Astrocyte (in vitro differentiated cells and primary cell): ENCODE data around the gene CABLES2. TPM values are rescaled to one million over a fixed set of nuclear protein-coding genes. Genes with fewer than 3 reads are reported as not detected.

Experiments
- DNase-seq: peaks from one replicate; pipeline ENCODE4 v3.0.0-alpha.2; 2010; ENCODE audit warnings: low read depth
- FAIRE-seq: peaks from 2 replicates; lab custom pipeline; 2011; peaks lifted over from hg19 to GRCh38; lab: Jason Lieb, UNC
- H2AFZ ChIP-seq: 2 replicates; pipeline ENCODE4 v1.6.0; 2012; ENCODE audit warnings: low read depth, low read length, inconsistent platforms
- H3K27ac ChIP-seq: 2 replicates; pipeline ENCODE4 v1.5.1; 2011; ENCODE audit warnings: low read depth, low read length, inconsistent platforms
- H3K27me3 ChIP-seq: 2 replicates; pipeline ENCODE4 v1.6.0; 2011; ENCODE audit warnings: low read length, inconsistent platforms; ENCODE audit not compliant: insufficient read depth
- H3K36me3 ChIP-seq: 2 replicates; pipeline ENCODE4 v1.5.1; 2011; ENCODE audit warnings: low read length, inconsistent platforms; ENCODE audit not compliant: insufficient read depth
- H3K4me1 ChIP-seq: 2 replicates; pipeline ENCODE4 v1.5.1; 2011; ENCODE audit warnings: low read length, inconsistent platforms; ENCODE audit not compliant: insufficient read depth
- H3K4me2 ChIP-seq: 2 replicates; pipeline ENCODE4 v1.6.0; 2012; ENCODE audit warnings: low read length, inconsistent platforms
- H3K4me3 ChIP-seq: 2 replicates; pipeline ENCODE4 v1.5.1; 2011; ENCODE audit warnings: low read depth, mild to moderate bottlenecking, low read length, inconsistent platforms; ENCODE audit not compliant: insufficient read depth
- H3K79me2 ChIP-seq: 2 replicates; pipeline ENCODE4 v1.6.0; 2012; ENCODE audit warnings: mild to moderate bottlenecking, low read length, inconsistent platforms; ENCODE audit not compliant: insufficient read depth
- H3K9ac ChIP-seq: 2 replicates; pipeline ENCODE4 v1.6.0; 2012; ENCODE audit warnings: mild to moderate bottlenecking, low read length, inconsistent platforms
- H3K9me3 ChIP-seq: 2 replicates; pipeline ENCODE4 v1.5.1; 2012; ENCODE audit warnings: low read depth, mild to moderate bottlenecking, low read length, inconsistent platforms; ENCODE audit not compliant: insufficient read depth
- H4K20me1 ChIP-seq: 2 replicates; pipeline ENCODE4 v1.6.0; 2012; ENCODE audit warnings: low read length, inconsistent platforms; ENCODE audit not compliant: insufficient read depth
- H3K27ac Mint-ChIP-seq: one replicate; pipeline ENCODE4 v1.8.0; 2021; ENCODE audit warnings: mild to moderate bottlenecking, mixed read lengths; ENCODE audit not compliant: unreplicated experiment
- H3K27me3 Mint-ChIP-seq: one replicate; pipeline ENCODE4 v1.8.0; 2021; ENCODE audit warnings: low read depth, mixed read lengths; ENCODE audit not compliant: unreplicated experiment
- H3K36me3 Mint-ChIP-seq: one replicate; pipeline ENCODE4 v1.8.0; 2021; ENCODE audit warnings: low read depth, mixed read lengths; ENCODE audit not compliant: unreplicated experiment
- H3K4me1 Mint-ChIP-seq: one replicate; pipeline ENCODE4 v1.8.0; 2021; ENCODE audit warnings: low read depth, mixed read lengths; ENCODE audit not compliant: unreplicated experiment
- H3K4me3 Mint-ChIP-seq: one replicate; pipeline ENCODE4 v1.8.0; 2021; ENCODE audit warnings: mild to moderate bottlenecking, moderate library complexity, mixed read lengths; ENCODE audit not compliant: unreplicated experiment
- H3K9me3 Mint-ChIP-seq: one replicate; pipeline ENCODE4 v1.8.0; 2021; ENCODE audit warnings: mild to moderate bottlenecking, mixed read lengths; ENCODE audit not compliant: unreplicated experiment
- EZH2 ChIP-seq: IDR thresholded peaks from 2 replicates; pipeline ENCODE4 v1.6.1; 2012; ENCODE audit warnings: mild to moderate bottlenecking, low read length, inconsistent platforms; ENCODE audit not compliant: insufficient read depth
- total RNA-seq: library from RNA; stranded (reverse); gene quantifications from 2 replicates; pipeline ENCODE4 v1.2.1, GENCODE V29; 2021
- TF ChIP-seq, protein P1 (sequence below): IDR thresholded peaks from 2 replicates; pipeline ENCODE4 v1.5.1; 2011; ENCODE audit warnings: low read depth, mild to moderate bottlenecking, inconsistent platforms, low read length, moderate library complexity; ENCODE audit not compliant: insufficient read depth

The CABLES2 gene
- total RNA-seq, 1 donor from 2014 or later, result 4.4 TPM

DNA sequence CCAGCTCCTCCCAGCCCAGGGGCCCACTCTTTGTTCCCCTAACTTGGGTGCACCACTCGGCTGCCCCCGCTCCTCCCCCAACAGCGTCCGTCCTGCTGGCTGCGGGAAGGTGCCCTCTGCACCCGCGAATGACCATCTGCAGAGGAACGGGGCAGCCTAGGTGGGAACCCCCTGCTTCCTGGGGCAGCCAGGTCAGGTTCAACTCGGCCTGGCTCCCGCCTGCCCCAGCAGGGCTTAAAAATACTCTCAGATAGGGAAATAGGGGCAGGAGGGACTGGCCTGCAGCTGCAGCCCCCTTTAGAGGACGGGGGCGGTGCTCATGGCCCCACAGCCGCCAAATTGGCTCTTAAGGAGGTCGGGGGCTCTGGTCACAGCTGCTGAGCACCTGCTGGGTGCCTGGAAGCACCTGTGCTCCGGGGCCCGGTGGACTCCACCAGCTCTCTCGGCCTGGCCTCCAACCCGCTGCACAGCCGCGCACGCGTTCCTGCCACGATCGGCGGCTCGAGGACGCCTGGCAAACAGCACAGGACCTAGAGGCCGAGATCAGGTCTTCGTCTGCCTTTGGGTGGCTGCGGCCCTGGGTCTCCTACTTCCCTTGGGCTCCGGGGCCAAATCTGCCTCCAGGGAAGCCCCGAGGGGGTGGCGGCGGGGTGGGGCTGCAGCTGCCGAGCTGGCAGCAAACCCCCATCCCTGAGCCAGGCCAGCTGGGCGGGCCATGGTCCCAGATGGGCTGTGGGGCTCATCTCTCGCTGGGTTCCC, 39.3 kb downstream of the CABLES2 start:
- H3K36me3 ChIP-seq, result no peaks in the 10 kb centered on the region
- DNase-seq (no peak), FAIRE-seq (no peak)
- H3K27ac ChIP-seq, result no peak overlapping the region
- H3K9ac ChIP-seq, result no peak overlapping the region
- Mint-ChIP-seq H3K36me3 (no peaks in the 10 kb centered on the region), H3K9me3 (no peaks in the 10 kb centered on the region), H3K4me3 (peak overlapping the region; percentile 45), H3K4me1 (peaks cover 20% of the 10 kb centered on the region), H3K27ac (no peak overlapping the region), H3K27me3 (no peaks in the 10 kb centered on the region)
- peaks cover 45% of the 10 kb centered on the region for H4K20me1 ChIP-seq
- no peaks in the 10 kb centered on the region for H3K9me3 ChIP-seq
- peaks cover 57% of the 10 kb centered on the region for H3K4me1 ChIP-seq
- H2AFZ ChIP-seq, result no peak overlapping the region
- TF ChIP-seq, protein P1, sequence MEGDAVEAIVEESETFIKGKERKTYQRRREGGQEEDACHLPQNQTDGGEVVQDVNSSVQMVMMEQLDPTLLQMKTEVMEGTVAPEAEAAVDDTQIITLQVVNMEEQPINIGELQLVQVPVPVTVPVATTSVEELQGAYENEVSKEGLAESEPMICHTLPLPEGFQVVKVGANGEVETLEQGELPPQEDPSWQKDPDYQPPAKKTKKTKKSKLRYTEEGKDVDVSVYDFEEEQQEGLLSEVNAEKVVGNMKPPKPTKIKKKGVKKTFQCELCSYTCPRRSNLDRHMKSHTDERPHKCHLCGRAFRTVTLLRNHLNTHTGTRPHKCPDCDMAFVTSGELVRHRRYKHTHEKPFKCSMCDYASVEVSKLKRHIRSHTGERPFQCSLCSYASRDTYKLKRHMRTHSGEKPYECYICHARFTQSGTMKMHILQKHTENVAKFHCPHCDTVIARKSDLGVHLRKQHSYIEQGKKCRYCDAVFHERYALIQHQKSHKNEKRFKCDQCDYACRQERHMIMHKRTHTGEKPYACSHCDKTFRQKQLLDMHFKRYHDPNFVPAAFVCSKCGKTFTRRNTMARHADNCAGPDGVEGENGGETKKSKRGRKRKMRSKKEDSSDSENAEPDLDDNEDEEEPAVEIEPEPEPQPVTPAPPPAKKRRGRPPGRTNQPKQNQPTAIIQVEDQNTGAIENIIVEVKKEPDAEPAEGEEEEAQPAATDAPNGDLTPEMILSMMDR, result no peak
- peak; percentile 82 for TF ChIP-seq EZH2
- H3K27me3 ChIP-seq, result no peaks in the 10 kb centered on the region
- peaks cover 14% of the 10 kb centered on the region for H3K79me2 ChIP-seq
- peak overlapping the region; percentile 79 for H3K4me2 ChIP-seq
- H3K4me3 ChIP-seq, result no peak overlapping the region

DNA sequence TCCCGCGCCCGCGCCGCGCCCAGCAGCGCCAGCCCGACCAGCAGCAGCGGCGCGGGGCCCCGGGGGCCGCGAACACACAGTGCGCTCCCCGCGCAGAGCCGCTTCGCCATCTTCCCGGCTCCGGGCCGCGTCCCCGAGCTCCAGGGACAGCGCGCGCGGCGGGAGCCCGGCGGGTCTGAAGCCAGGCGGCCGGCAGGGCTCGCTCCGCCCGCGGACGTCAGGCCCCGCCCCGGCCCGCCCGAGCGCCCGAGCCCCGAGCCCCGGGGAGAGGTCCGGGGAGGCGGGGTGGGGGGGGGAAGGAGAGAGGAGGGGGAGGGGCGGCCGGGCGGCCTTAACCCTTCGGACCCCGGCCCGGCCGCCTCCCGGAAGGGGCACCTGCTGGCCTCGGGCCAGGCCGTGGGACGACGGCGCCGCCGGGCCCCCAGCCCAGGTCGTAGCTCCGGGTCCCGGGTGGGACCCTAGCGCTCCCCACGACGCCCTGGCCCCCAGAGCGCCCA, 39.9 kb downstream of the CABLES2 start, which contains the start of gene LAMA5:
Gene LAMA5 (minus strand): TSS at position 177 of the 497 bp plus-strand sequence. CDS start 67 bp downstream, at position 110.
- peaks cover 22% of the 10 kb centered on the region for H3K4me1 Mint-ChIP-seq
- TF ChIP-seq, protein P1, result no peak
- no peak for TF ChIP-seq EZH2
- H3K4me3 ChIP-seq, result peak within 1 kb of the TSS; percentile 59
- DNase-seq (no peak), FAIRE-seq (no peak)
- peak within 1 kb of the TSS; percentile 71 for H3K9ac ChIP-seq
- no peaks in the 10 kb centered on the region for H3K9me3 Mint-ChIP-seq
- peaks cover 14% of the 10 kb centered on the region for H3K79me2 ChIP-seq
- peak within 1 kb of the TSS; percentile 79 for H3K4me2 ChIP-seq
- no peak within 1 kb of the TSS for H3K27ac Mint-ChIP-seq
- H3K36me3 ChIP-seq, result no peaks in the 10 kb centered on the region
- H3K4me3 Mint-ChIP-seq, result peak within 1 kb of the TSS; percentile 77
- no peaks in the 10 kb centered on the region for H3K36me3 Mint-ChIP-seq
- H2AFZ ChIP-seq, result no peak within 1 kb of the TSS
- H3K27me3 ChIP-seq, result no peaks in the 10 kb centered on the region
- H4K20me1 ChIP-seq, result peaks cover 51% of the 10 kb centered on the region
- H3K4me1 ChIP-seq, result peaks cover 57% of the 10 kb centered on the region
- no peaks in the 10 kb centered on the region for H3K9me3 ChIP-seq
- no peak within 1 kb of the TSS for H3K27ac ChIP-seq
- H3K27me3 Mint-ChIP-seq, result no peaks in the 10 kb centered on the region
